Coronary artery (tissue), 2 donors: ENCODE measurements around the gene CDH23.

Experiments
- DNase-seq: peaks from one replicate; pipeline ENCODE4 v3.0.0-alpha.2; 2017; ENCODE audit warnings: low spot score
- H3K27ac ChIP-seq, 2 donors: fragments of 200-600 bp; sonication (generic); one replicate each; pipeline ENCODE4 v1.5.1; 2016 to 2019
- H3K4me3 ChIP-seq: fragments of 200-600 bp; sonication (generic); 2 replicates; pipeline ENCODE4 v1.5.1; 2016; ENCODE audit warnings: mild to moderate bottlenecking, moderate library complexity
- CTCF ChIP-seq: fragments of 200-600 bp; sonication (generic); IDR thresholded peaks from one replicate; pipeline ENCODE4 v1.5.1; 2019; ENCODE audit warnings: antibody characterized with exemption

The CDH23 gene

GRCh38 chr10:71860243-71861029 lies 463.7 kb downstream of the CDH23 start:
- peak; percentile 99 for DNase-seq
- Histone ChIP-seq H3K4me3 (peak overlapping the region; percentile 42), H3K27ac (peak overlapping the region; percentile 92 to 96)
- no peak for TF ChIP-seq CTCF

- DNase-seq, result no peak
- Histone ChIP-seq H3K27ac (no peak overlapping the region), H3K4me3 (no peak overlapping the region)
- no peak for TF ChIP-seq CTCF
Measured at GRCh38 chr10:71863203-71863602, 466.5 kb downstream of the CDH23 start.

GRCh38 chr10:71864911-71865361 lies 468.2 kb downstream of the CDH23 start:
- TF ChIP-seq CTCF, result no peak
- DNase-seq, result no peak
- Histone ChIP-seq H3K4me3 (no peak overlapping the region), H3K27ac (no peak overlapping the region)
